NCI-H1930 (cell line): ENCODE results near the gene SHISA9.
A peak's percentile ranks its signal among the peaks of the same experiment; 100 is the strongest.

Experiments used
- DNase-seq, 2 experiments: peaks; one replicate each; lab custom pipeline; 2025; lab: John Stamatoyannopoulos, UW

The SHISA9 gene

GRCh38 chr16:13076878-13077277 is 175.5 kb downstream of the SHISA9 start:
- no peak for DNase-seq

- peak; percentile 21 to 49 for DNase-seq
Measured at GRCh38 chr16:13077816-13078215, 176.4 kb downstream of the SHISA9 start.

GRCh38 chr16:13080531-13080930 is 179.1 kb downstream of the SHISA9 start:
- DNase-seq, result no peak

GRCh38 chr16:13081825-13082331 is 180.5 kb downstream of the SHISA9 start:
- no peak for DNase-seq

- DNase-seq, result no peak
Measured at GRCh38 chr16:13083681-13084080, 182.3 kb downstream of the SHISA9 start.

- DNase-seq, result no peak
Measured at GRCh38 chr16:13084331-13084730, 182.9 kb downstream of the SHISA9 start.

GRCh38 chr16:13093661-13094060 is 192.3 kb downstream of the SHISA9 start:
- DNase-seq, result no peak

- no peak for DNase-seq
Measured at GRCh38 chr16:13095061-13095460, 193.7 kb downstream of the SHISA9 start.

- DNase-seq, result no peak
Measured at GRCh38 chr16:13098536-13098935, 197.1 kb downstream of the SHISA9 start.

GRCh38 chr16:13099822-13100221 is 198.4 kb downstream of the SHISA9 start:
- DNase-seq, result no peak

- no peak for DNase-seq
Measured at GRCh38 chr16:13100970-13101369, 199.6 kb downstream of the SHISA9 start.

- DNase-seq, result no peak
Measured at GRCh38 chr16:13101828-13102227, 200.4 kb downstream of the SHISA9 start.

- DNase-seq, result no peak
Measured at GRCh38 chr16:13102401-13102800, 201.0 kb downstream of the SHISA9 start.

GRCh38 chr16:13103831-13104530 is 202.6 kb downstream of the SHISA9 start:
- no peak for DNase-seq

- no peak for DNase-seq
Measured at GRCh38 chr16:13104772-13105171, 203.4 kb downstream of the SHISA9 start.

GRCh38 chr16:13105427-13105826 is 204.0 kb downstream of the SHISA9 start:
- no peak for DNase-seq

- no peak for DNase-seq
Measured at GRCh38 chr16:13106464-13106863, 205.1 kb downstream of the SHISA9 start.

- no peak for DNase-seq
Measured at GRCh38 chr16:13108126-13108525, 206.7 kb downstream of the SHISA9 start.

- DNase-seq, result no peak
Measured at GRCh38 chr16:13109171-13109570, 207.8 kb downstream of the SHISA9 start.

- DNase-seq, result no peak
Measured at GRCh38 chr16:13110124-13110796, 208.9 kb downstream of the SHISA9 start.

- DNase-seq, result no peak
Measured at GRCh38 chr16:13111747-13112146, 210.3 kb downstream of the SHISA9 start.

- DNase-seq, result no peak
Measured at GRCh38 chr16:13113741-13114140, 212.3 kb downstream of the SHISA9 start.

- DNase-seq, result no peak
Measured at GRCh38 chr16:13118091-13118490, 216.7 kb downstream of the SHISA9 start.

- no peak for DNase-seq
Measured at GRCh38 chr16:13120091-13120490, 218.7 kb downstream of the SHISA9 start.
